ENCODE results near the gene IST1.

GRCh38 chr16:71961066-71962039 is 66.0 kb downstream of the IST1 start:
- peak; percentile 34 to 81 (median 72) for TF ChIP-seq CTCF (IDR thresholded peaks at IDR 0.05)
- no peak for TF ChIP-seq POLR2A (IDR thresholded peaks at IDR 0.05)

Measured in thyroid gland (tissue), 4 donors.